ENCODE measurements around the gene CTNNA3. TPM values are rescaled to one million over a fixed set of nuclear protein-coding genes. Genes with fewer than 3 reads are reported as not detected.

Gene CTNNA3
- total RNA-seq, 1 experiment from 2014 or later, result 0.32 TPM

DNA sequence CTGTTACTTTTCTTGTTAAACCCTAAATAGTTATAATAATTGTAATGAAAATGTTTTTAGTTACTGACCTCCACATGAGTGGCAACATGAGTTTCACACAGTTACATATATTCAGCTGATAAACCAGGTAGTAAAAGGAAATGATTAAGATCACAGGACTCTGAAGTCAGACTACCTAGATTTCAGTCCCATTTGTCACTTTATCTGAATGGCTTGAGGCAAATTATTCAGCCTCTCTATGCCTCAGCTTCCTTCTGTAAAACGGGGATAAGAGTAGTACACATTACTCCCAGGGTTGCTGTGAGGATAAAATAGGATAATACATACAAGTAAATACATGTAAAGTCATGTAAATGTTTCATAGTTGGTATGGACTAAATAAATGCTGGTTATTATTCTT lies 1024.4 kb downstream of the CTNNA3 start:
- ChIA-PET RAD21 (ENCODE audit: low non-redundant PET in 1 of 2, low total read pairs in 2 of 2, uncharacterized antibody in 2 of 2, unreplicated experiment in 2 of 2) (no interaction called here), POLR2A (no interaction called here), CTCF (no interaction called here)
- Histone ChIP-seq H3K27ac (ENCODE audit: low read depth, low read length) (no peak overlapping the region), H3K9me2 (ENCODE audit: insufficient read depth) (no peaks in the 10 kb centered on the region), H3K79me2 (ENCODE audit: insufficient read depth, low read length) (no peaks in the 10 kb centered on the region), H4K20me1 (ENCODE audit: insufficient read depth) (no peaks in the 10 kb centered on the region), H3K9me3 (ENCODE audit: control insufficient read depth in 1 of 2, insufficient read depth in 1 of 2, low read depth in 1 of 2, low read length in 2 of 2) (no peaks in the 10 kb centered on the region), H3K4me3 (replicated peaks in 1 of 2; ENCODE audit: low read depth in 1 of 2, low read length in 2 of 2) (no peak overlapping the region), H3K36me3 (ENCODE audit: control insufficient read depth in 1 of 2, insufficient read depth in 2 of 2, low read length in 2 of 2) (no peaks in the 10 kb centered on the region), H3K27me3 (ENCODE audit: insufficient read depth, low read length) (no peaks in the 10 kb centered on the region), H3K4me1 (ENCODE audit: control insufficient read depth in 1 of 2, insufficient read depth in 2 of 2, low read length in 2 of 2) (no peaks in the 10 kb centered on the region), H3K9ac (ENCODE audit: low read length) (no peak overlapping the region), H3K4me2 (ENCODE audit: low read length) (no peak overlapping the region), H2AFZ (ENCODE audit: low read depth, low read length, poor library complexity, severe bottlenecking) (no peak overlapping the region)
- intact Hi-C loops (cut with micrococcal nuclease), result no loop called here
- DNase-seq (ENCODE audit: low read depth, low spot score) (no peak), ATAC-seq (no peak)
- BruUV-seq (replicated peaks), result no TSS peak
- no peak for TF ChIP-seq TCF7L2 (IDR thresholded peaks at IDR 0.05; ENCODE audit: borderline replicate concordance, extremely low read depth, insufficient read depth, insufficient read length)
- no peak for TF ChIP-seq EZH2phosphoT487 (IDR thresholded peaks at IDR 0.05; ENCODE audit: borderline replicate concordance)
- TF ChIP-seq CEBPB (IDR thresholded peaks at IDR 0.05; ENCODE audit: low read depth), result no peak
- no peak for TF ChIP-seq EZH2 (IDR thresholded peaks at IDR 0.05)
- TF ChIP-seq, protein P1, sequence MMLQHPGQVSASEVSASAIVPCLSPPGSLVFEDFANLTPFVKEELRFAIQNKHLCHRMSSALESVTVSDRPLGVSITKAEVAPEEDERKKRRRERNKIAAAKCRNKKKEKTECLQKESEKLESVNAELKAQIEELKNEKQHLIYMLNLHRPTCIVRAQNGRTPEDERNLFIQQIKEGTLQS (IDR thresholded peaks at IDR 0.05), result no peak
- TF ChIP-seq, protein P2, sequence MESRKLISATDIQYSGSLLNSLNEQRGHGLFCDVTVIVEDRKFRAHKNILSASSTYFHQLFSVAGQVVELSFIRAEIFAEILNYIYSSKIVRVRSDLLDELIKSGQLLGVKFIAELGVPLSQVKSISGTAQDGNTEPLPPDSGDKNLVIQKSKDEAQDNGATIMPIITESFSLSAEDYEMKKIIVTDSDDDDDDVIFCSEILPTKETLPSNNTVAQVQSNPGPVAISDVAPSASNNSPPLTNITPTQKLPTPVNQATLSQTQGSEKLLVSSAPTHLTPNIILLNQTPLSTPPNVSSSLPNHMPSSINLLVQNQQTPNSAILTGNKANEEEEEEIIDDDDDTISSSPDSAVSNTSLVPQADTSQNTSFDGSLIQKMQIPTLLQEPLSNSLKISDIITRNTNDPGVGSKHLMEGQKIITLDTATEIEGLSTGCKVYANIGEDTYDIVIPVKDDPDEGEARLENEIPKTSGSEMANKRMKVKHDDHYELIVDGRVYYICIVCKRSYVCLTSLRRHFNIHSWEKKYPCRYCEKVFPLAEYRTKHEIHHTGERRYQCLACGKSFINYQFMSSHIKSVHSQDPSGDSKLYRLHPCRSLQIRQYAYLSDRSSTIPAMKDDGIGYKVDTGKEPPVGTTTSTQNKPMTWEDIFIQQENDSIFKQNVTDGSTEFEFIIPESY (IDR thresholded peaks at IDR 0.05; ENCODE audit: extremely low read depth, insufficient replicate concordance, low read length), result no peak

DNA sequence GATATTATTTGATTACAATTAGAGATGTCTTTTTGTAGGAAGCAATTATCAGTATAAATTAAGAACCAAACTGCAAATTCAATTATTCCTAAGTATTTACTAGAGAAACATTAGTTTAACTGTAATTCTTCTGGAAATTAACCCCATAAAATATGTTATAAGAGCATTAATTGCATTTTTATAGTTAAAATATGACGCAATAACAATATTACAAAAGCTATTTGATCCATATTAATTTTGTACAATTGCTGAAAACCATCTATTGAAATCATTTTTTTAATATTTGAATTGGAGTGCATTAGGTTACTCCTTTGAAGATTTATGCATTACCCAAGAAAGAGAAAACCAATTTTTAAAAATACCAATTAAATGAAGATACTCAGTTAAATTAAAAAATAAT lies 1024.9 kb downstream of the CTNNA3 start:
- Histone ChIP-seq H3K9ac (ENCODE audit: low read length) (no peak overlapping the region), H4K20me1 (ENCODE audit: insufficient read depth) (no peaks in the 10 kb centered on the region), H3K79me2 (ENCODE audit: insufficient read depth, low read length) (no peaks in the 10 kb centered on the region), H2AFZ (ENCODE audit: low read depth, low read length, poor library complexity, severe bottlenecking) (no peak overlapping the region), H3K4me2 (ENCODE audit: low read length) (no peak overlapping the region), H3K36me3 (ENCODE audit: control insufficient read depth in 1 of 2, insufficient read depth in 2 of 2, low read length in 2 of 2) (no peaks in the 10 kb centered on the region), H3K4me3 (replicated peaks in 1 of 2; ENCODE audit: low read depth in 1 of 2, low read length in 2 of 2) (no peak overlapping the region), H3K27ac (ENCODE audit: low read depth, low read length) (no peak overlapping the region), H3K9me3 (ENCODE audit: control insufficient read depth in 1 of 2, insufficient read depth in 1 of 2, low read depth in 1 of 2, low read length in 2 of 2) (no peaks in the 10 kb centered on the region), H3K9me2 (ENCODE audit: insufficient read depth) (no peaks in the 10 kb centered on the region), H3K4me1 (ENCODE audit: control insufficient read depth in 1 of 2, insufficient read depth in 2 of 2, low read length in 2 of 2) (no peaks in the 10 kb centered on the region), H3K27me3 (ENCODE audit: insufficient read depth, low read length) (no peaks in the 10 kb centered on the region)
- DNase-seq (ENCODE audit: low read depth, low spot score) (no peak), ATAC-seq (no peak)
- POLR2A ChIA-PET, result no interaction called here
- intact Hi-C loops (cut with micrococcal nuclease), result no loop called here
- CTCF ChIA-PET, result no interaction called here
- BruUV-seq (replicated peaks), result no TSS peak
- RAD21 ChIA-PET (ENCODE audit: low non-redundant PET in 1 of 2, low total read pairs in 2 of 2, uncharacterized antibody in 2 of 2, unreplicated experiment in 2 of 2), result no interaction called here
- TF ChIP-seq EZH2 (IDR thresholded peaks at IDR 0.05) (no peak), EGR1 (IDR thresholded peaks at IDR 0.05; ENCODE audit: low read depth) (no peak), JUND (IDR thresholded peaks at IDR 0.05) (no peak), SIN3A (IDR thresholded peaks at IDR 0.05; ENCODE audit: low read depth) (no peak), POLR2A (IDR thresholded peaks at IDR 0.05; ENCODE audit: borderline replicate concordance, extremely low read depth, insufficient read depth, insufficient read length) (no peak), POLR2AphosphoS5 (IDR thresholded peaks at IDR 0.05; ENCODE audit: low read depth, low read length) (no peak), FOSL1 (IDR thresholded peaks at IDR 0.05; ENCODE audit: low read depth) (no peak), ZNF274 (IDR thresholded peaks at IDR 0.05; ENCODE audit: low read depth, low read length) (no peak), SP1 (IDR thresholded peaks at IDR 0.05; ENCODE audit: low read depth) (no peak), ZFX (IDR thresholded peaks at IDR 0.05) (no peak)
- TF ChIP-seq, protein P3, sequence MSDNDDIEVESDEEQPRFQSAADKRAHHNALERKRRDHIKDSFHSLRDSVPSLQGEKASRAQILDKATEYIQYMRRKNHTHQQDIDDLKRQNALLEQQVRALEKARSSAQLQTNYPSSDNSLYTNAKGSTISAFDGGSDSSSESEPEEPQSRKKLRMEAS (IDR thresholded peaks at IDR 0.05), result no peak
- TF ChIP-seq, protein P4, sequence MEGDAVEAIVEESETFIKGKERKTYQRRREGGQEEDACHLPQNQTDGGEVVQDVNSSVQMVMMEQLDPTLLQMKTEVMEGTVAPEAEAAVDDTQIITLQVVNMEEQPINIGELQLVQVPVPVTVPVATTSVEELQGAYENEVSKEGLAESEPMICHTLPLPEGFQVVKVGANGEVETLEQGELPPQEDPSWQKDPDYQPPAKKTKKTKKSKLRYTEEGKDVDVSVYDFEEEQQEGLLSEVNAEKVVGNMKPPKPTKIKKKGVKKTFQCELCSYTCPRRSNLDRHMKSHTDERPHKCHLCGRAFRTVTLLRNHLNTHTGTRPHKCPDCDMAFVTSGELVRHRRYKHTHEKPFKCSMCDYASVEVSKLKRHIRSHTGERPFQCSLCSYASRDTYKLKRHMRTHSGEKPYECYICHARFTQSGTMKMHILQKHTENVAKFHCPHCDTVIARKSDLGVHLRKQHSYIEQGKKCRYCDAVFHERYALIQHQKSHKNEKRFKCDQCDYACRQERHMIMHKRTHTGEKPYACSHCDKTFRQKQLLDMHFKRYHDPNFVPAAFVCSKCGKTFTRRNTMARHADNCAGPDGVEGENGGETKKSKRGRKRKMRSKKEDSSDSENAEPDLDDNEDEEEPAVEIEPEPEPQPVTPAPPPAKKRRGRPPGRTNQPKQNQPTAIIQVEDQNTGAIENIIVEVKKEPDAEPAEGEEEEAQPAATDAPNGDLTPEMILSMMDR (IDR thresholded peaks at IDR 0.05 in 2 of 3, conservative IDR thresholded peaks at IDR 0.05 in 1 of 3; ENCODE audit: borderline replicate concordance in 1 of 3, insufficient read depth in 1 of 3, low read depth in 2 of 3, low read length in 2 of 3), result no peak
